Neural crest cell (in vitro differentiated cells): ENCODE results near the gene IGSF9B. TPM values are rescaled to one million over a fixed set of nuclear protein-coding genes. Genes with fewer than 3 reads are reported as not detected.

Experiments
- DNase-seq: peaks from one replicate; pipeline ENCODE4 v3.0.0; 2021; ENCODE audit warnings: low read depth, mixed read lengths, low spot score
- H3K27ac Mint-ChIP-seq: one replicate; pipeline ENCODE4 v1.8.0; 2021; ENCODE audit warnings: mild to moderate bottlenecking, mixed read lengths; ENCODE audit not compliant: unreplicated experiment
- H3K27me3 Mint-ChIP-seq: 2 replicates; pipeline ENCODE4 v1.8.0; 2021; ENCODE audit warnings: low read depth, mild to moderate bottlenecking, mixed read lengths
- H3K36me3 Mint-ChIP-seq: 2 replicates; pipeline ENCODE4 v1.8.0; 2021; ENCODE audit warnings: low read depth, mild to moderate bottlenecking, mixed read lengths
- H3K4me1 Mint-ChIP-seq: 2 replicates; pipeline ENCODE4 v1.8.0; 2021; ENCODE audit warnings: mixed read lengths
- H3K4me3 Mint-ChIP-seq: one replicate; pipeline ENCODE4 v1.8.0; 2021; ENCODE audit warnings: mild to moderate bottlenecking, mixed read lengths
- H3K9me3 Mint-ChIP-seq: 2 replicates; pipeline ENCODE4 v1.8.0; 2021; ENCODE audit warnings: mixed read lengths
- total RNA-seq: library from RNA; stranded (reverse); gene quantifications from 2 replicates; pipeline ENCODE4 v1.2.1, GENCODE V29; 2021
- TF ChIP-seq, protein P1 (sequence below): fragments of 200-600 bp; sonication (generic); conservative IDR thresholded peaks from 2 replicates; pipeline ENCODE4 v1.5.0; 2021; ENCODE audit warnings: antibody characterized with exemption, mild to moderate bottlenecking

IGSF9B gene
- total RNA-seq, 1 donor from 2014 or later: 12.9 TPM

DNA sequence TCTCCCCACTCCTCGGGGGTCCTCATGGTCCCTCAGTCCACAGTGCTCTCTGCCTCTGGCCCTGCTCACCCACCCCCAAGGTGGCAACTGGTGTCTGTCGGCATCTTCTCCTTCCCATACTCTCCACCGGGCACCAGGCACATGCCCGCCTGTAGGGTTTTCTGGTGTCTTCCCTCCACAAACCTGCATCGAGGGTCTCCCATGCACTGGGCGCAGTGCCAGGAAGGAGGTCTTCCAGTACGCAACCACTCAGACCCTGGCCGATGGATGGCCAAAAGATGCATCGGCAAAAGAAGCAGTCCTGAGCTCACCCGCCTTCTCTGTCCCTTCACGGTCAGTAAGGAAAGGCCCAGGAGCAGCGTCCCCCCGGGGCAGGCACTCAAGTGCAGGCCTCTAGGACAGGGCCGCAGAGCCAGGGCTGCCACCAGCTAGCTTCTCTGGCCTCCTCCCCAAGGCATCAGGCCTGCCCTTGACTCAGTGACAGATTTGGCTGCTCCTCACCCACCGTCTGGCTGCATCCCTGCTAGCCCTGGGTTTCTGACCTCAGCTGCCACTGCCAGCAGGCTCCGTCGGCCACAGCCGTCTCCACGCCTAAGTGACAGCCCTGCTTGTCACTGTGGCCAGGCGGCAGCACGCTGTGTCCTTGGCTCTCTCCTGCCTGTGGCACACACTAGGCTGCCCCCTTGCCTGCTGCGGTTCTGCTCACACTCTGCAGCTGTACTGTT is 32.1 kb upstream of the IGSF9B start:
- Mint-ChIP-seq H3K27ac (no peak overlapping the region), H3K4me3 (no peak overlapping the region), H3K9me3 (no peaks in the 10 kb centered on the region), H3K27me3 (peaks cover 13% of the 10 kb centered on the region), H3K4me1 (peaks cover 3% of the 10 kb centered on the region), H3K36me3 (no peaks in the 10 kb centered on the region)
- TF ChIP-seq, protein P1, sequence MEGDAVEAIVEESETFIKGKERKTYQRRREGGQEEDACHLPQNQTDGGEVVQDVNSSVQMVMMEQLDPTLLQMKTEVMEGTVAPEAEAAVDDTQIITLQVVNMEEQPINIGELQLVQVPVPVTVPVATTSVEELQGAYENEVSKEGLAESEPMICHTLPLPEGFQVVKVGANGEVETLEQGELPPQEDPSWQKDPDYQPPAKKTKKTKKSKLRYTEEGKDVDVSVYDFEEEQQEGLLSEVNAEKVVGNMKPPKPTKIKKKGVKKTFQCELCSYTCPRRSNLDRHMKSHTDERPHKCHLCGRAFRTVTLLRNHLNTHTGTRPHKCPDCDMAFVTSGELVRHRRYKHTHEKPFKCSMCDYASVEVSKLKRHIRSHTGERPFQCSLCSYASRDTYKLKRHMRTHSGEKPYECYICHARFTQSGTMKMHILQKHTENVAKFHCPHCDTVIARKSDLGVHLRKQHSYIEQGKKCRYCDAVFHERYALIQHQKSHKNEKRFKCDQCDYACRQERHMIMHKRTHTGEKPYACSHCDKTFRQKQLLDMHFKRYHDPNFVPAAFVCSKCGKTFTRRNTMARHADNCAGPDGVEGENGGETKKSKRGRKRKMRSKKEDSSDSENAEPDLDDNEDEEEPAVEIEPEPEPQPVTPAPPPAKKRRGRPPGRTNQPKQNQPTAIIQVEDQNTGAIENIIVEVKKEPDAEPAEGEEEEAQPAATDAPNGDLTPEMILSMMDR: no peak
- DNase-seq: no peak

DNA sequence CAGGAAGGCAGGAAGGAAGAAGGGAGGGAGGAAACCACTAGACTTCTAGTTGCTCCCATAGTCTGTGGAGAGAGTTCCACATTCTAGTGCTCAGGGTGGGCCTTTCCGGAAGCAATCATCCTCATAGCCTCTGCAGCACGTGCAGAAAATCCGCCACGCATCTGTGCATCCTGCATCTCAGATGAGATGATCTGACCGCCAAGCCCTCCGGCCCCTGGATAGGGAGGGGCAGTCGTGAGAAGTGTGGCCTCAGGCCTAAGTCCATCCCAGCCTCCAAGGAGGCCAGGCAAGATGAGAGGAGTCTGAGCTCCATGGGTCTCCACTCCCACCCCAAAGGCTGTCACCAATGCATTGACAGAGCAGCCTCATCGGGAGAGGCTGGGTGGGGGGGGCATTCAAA is 30.4 kb upstream of the IGSF9B start:
- Mint-ChIP-seq H3K4me3 (no peak overlapping the region), H3K4me1 (peaks cover 3% of the 10 kb centered on the region), H3K36me3 (no peaks in the 10 kb centered on the region), H3K27me3 (peaks cover 14% of the 10 kb centered on the region), H3K27ac (no peak overlapping the region), H3K9me3 (no peaks in the 10 kb centered on the region)
- no peak for DNase-seq
- TF ChIP-seq, protein P1: no peak

DNA sequence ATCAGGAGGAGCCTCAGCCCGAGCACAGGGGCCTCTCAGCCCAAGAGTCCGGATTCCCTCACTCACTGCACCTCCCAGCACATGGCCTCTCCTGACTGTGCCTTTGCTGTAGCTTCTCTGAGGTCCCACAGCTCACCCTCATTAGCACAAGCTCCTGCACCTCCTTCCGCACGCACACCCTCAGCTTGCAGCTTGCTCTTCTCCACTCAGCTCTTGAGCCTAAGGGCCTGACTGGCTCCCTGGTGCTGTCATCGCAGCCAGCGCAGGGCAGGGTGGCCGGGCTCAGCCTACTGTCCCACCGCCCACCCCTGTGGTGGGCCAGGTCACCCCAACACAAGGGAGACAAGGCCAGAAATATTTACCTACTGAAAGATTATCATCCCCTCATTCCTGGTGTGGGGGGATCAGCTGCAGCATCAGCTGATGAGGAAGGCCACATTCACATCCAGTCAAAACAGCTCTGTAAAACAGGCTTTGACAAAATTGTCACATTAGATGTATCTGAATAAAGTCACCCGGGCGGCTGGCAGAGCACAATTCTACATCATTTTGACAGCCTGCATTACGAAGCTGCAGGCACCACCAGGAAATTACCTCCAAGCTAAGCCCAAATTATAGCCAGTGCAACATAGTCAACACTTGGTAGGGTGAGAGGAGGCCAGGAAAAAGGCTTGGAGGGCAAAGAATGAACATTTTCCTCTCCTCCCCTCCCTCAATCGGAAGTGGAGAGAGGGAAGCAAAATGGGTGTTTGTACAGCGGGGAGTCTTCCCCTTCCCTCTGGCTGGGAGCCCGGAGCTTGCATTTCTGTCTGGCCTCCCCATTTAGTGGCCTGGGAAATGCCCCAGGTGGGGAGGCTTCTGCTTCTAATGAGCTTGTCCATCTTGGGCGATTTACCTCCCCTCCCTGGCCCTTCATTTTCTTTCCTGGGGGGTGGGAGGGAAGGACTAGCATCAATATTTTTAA is 29.5 kb upstream of the IGSF9B start:
- H3K27me3 Mint-ChIP-seq: peaks cover 11% of the 10 kb centered on the region
- TF ChIP-seq, protein P1: no peak
- no peaks in the 10 kb centered on the region for H3K4me1 Mint-ChIP-seq
- H3K36me3 Mint-ChIP-seq: no peaks in the 10 kb centered on the region
- peak overlapping the region; percentile 6 for H3K27ac Mint-ChIP-seq
- H3K9me3 Mint-ChIP-seq: no peaks in the 10 kb centered on the region
- H3K4me3 Mint-ChIP-seq: no peak overlapping the region
- no peak for DNase-seq

DNA sequence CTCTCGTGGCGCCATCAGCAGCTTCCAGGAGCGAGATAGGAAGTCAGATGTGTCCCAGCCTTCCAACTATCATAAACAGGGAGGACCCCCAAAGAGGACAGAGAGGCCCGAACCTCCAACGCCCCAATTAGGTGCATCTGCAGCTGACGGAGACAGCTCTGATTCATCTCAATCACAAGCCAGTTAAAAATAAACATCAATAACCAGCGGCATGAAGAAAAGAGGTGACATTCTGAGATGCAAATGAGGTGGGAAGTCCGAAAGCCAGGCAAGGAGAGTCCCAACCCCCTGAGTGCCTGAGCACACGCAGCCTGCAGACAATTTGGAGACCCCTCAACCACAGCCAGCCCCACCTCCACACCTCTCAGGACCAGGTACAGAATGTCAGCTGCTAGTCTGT is 28.1 kb upstream of the IGSF9B start:
- peaks cover 9% of the 10 kb centered on the region for H3K27me3 Mint-ChIP-seq
- no peaks in the 10 kb centered on the region for H3K36me3 Mint-ChIP-seq
- H3K4me3 Mint-ChIP-seq: no peak overlapping the region
- H3K9me3 Mint-ChIP-seq: no peaks in the 10 kb centered on the region
- TF ChIP-seq, protein P1: no peak
- no peak for DNase-seq
- H3K27ac Mint-ChIP-seq: no peak overlapping the region
- no peaks in the 10 kb centered on the region for H3K4me1 Mint-ChIP-seq

DNA sequence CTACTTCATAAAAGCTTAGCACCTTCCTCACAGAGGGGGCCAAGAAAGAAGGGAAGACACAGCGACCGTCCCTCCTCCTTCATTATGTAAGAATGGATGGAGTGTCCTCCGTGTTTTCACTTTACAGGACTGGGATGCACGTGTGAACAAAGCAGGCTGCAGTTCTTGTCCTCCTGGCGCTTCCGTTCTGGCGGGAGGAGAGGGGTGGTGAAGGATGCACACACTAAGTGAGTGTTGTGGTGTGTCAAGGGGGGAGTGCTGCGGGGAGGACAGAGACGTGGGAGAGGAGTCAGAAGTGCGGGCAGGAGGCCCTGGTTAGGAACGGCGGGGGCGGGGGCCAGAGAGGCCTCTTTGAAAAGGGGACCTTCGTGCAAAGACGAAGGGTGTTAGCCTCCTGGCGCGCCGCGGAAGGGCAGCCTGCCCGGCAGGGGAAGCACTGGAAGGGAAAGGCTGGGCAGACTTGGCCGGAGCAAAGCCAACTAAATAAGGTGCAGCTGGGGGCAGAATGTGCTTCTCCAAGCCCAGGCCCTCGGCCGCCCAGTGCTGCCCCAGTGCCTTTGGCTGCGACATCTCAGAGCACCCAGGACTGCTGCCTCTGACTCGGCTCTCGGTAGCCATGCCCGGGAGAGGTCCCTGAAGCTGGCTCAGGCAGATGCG is 27.0 kb upstream of the IGSF9B start:
- H3K27ac Mint-ChIP-seq: no peak overlapping the region
- H3K27me3 Mint-ChIP-seq: peaks cover 9% of the 10 kb centered on the region
- no peak for DNase-seq
- TF ChIP-seq, protein P1: no peak
- H3K4me3 Mint-ChIP-seq: no peak overlapping the region
- H3K36me3 Mint-ChIP-seq: no peaks in the 10 kb centered on the region
- no peaks in the 10 kb centered on the region for H3K9me3 Mint-ChIP-seq
- H3K4me1 Mint-ChIP-seq: no peaks in the 10 kb centered on the region
